Activated CD4-positive, alpha-beta T cell treated with anti-CD3 and anti-CD28 coated beads, Interleukin-2, amount 50 U/mL, for 48 hours (primary cell): Measurements from ENCODE around the gene KCNC1.
A peak's percentile ranks its signal among the peaks of the same experiment; 100 is the strongest.

Experiments
- DNase-seq, 2 experiments: peaks; one replicate each; pipeline ENCODE4 v3.0.0-alpha.2; 2020

KCNC1 gene

GRCh38 chr11:17716807-17717206 is 17.8 kb upstream of the KCNC1 start:
- no peak for DNase-seq

GRCh38 chr11:17718015-17718414 is 16.6 kb upstream of the KCNC1 start:
- no peak for DNase-seq

- DNase-seq, result no peak
Measured at GRCh38 chr11:17718510-17718962, 16.0 kb upstream of the KCNC1 start.

GRCh38 chr11:17719028-17719937 is 15.3 kb upstream of the KCNC1 start, which contains the start of gene MYOD1:
Gene MYOD1, plus strand, starts transcription at chr11:17719571. Its CDS starts 212 bp downstream, at chr11:17719783.
- DNase-seq, result no peak

- no peak for DNase-seq
Measured at GRCh38 chr11:17719938-17720795, 14.4 kb upstream of the KCNC1 start.

- DNase-seq, result no peak
Measured at GRCh38 chr11:17720796-17721171, 13.8 kb upstream of the KCNC1 start.

GRCh38 chr11:17721242-17721999 is 13.2 kb upstream of the KCNC1 start:
- no peak for DNase-seq

- no peak for DNase-seq
Measured at GRCh38 chr11:17722000-17722643, 12.5 kb upstream of the KCNC1 start.

GRCh38 chr11:17724020-17724908 is 10.3 kb upstream of the KCNC1 start:
- DNase-seq, result no peak

GRCh38 chr11:17725174-17725573 is 9.4 kb upstream of the KCNC1 start:
- DNase-seq, result no peak

- no peak for DNase-seq
Measured at GRCh38 chr11:17730137-17730536, 4.4 kb upstream of the KCNC1 start.

- peak; percentile 75 to 82 for DNase-seq
Measured at GRCh38 chr11:17730608-17731462, 3.7 kb upstream of the KCNC1 start.

- no peak for DNase-seq
Measured at GRCh38 chr11:17733261-17733660, 1.3 kb upstream of the KCNC1 start.

- DNase-seq, result peak; percentile 51 to 59
Measured at GRCh38 chr11:17734986-17735817, 621 bp downstream of the KCNC1 start.

GRCh38 chr11:17735818-17736578 is 1.4 kb downstream of the KCNC1 start:
- DNase-seq, result no peak

GRCh38 chr11:17736579-17736893 is 2.0 kb downstream of the KCNC1 start:
- no peak for DNase-seq

GRCh38 chr11:17736930-17737817 is 2.6 kb downstream of the KCNC1 start:
- no peak for DNase-seq
